Activated T-cell treated with anti-CD3 and anti-CD28 coated beads for 1 hour (primary cell): ENCODE measurements around the gene DACT2.
"Not testable (repeated sequence)": the region's sequence is repeated elsewhere in the genome, so short reads cannot be mapped to it uniquely, and the experiment has no call there.

Experiments used
- DNase-seq: peaks from one replicate; pipeline ENCODE4 v3.0.0-alpha.2; 2020; ENCODE audit warnings: low read depth

Gene DACT2

GRCh38 chr6:168282985-168283685 lies 36.4 kb downstream of the DACT2 start:
- no peak for DNase-seq

- DNase-seq, result no peak
Observed at GRCh38 chr6:168281826-168282225, 37.8 kb downstream of the DACT2 start.

- DNase-seq, result not testable (repeated sequence)
Observed at GRCh38 chr6:168281314-168281713, 38.3 kb downstream of the DACT2 start.

GRCh38 chr6:168280899-168281245 lies 38.7 kb downstream of the DACT2 start:
- DNase-seq, result no peak

- DNase-seq, result no peak
Observed at GRCh38 chr6:168280020-168280898, 39.3 kb downstream of the DACT2 start.

- no peak for DNase-seq
Observed at GRCh38 chr6:168279403-168279935, 40.1 kb downstream of the DACT2 start.

GRCh38 chr6:168278904-168279303 lies 40.7 kb downstream of the DACT2 start:
- DNase-seq, result no peak

GRCh38 chr6:168277274-168277669 lies 42.3 kb downstream of the DACT2 start:
- no peak for DNase-seq

- DNase-seq, result no peak
Observed at GRCh38 chr6:168276576-168277273, 42.9 kb downstream of the DACT2 start.

- no peak for DNase-seq
Observed at GRCh38 chr6:168275168-168275567, 44.4 kb downstream of the DACT2 start.

GRCh38 chr6:168274037-168274952 lies 45.3 kb downstream of the DACT2 start:
- DNase-seq, result no peak

GRCh38 chr6:168273441-168274036 lies 46.0 kb downstream of the DACT2 start:
- no peak for DNase-seq

GRCh38 chr6:168272415-168273325 lies 46.9 kb downstream of the DACT2 start:
- no peak for DNase-seq

GRCh38 chr6:168270274-168271172 lies 49.1 kb downstream of the DACT2 start:
- DNase-seq, result no peak

GRCh38 chr6:168269455-168270243 lies 49.9 kb downstream of the DACT2 start:
- DNase-seq, result no peak

- no peak for DNase-seq
Observed at GRCh38 chr6:168268755-168269154, 50.8 kb downstream of the DACT2 start.

- DNase-seq, result not testable (repeated sequence)
Observed at GRCh38 chr6:168267779-168268178, 51.8 kb downstream of the DACT2 start.
